H1 (cell line): ENCODE results near the gene SNX21. TPM values are rescaled to one million over a fixed set of nuclear protein-coding genes. Genes with fewer than 3 reads are reported as not detected.

Experiments
- CTCF ChIA-PET: fragments of 300-600 bp; sonication (Branson Sonifier 250); formaldehyde crosslinking; loops from one replicate; lab custom pipeline; 2021; ENCODE audit not compliant: partially characterized antibody; lab: Charles Lee
- POLR2A ChIA-PET: fragments of 300-600 bp; sonication (Branson Sonifier 250); formaldehyde crosslinking; loops from one replicate; lab custom pipeline; 2021; ENCODE audit warnings: inconsistent platforms; ENCODE audit not compliant: partially characterized antibody; lab: Charles Lee
- DNase-seq, 2 experiments: peaks; one replicate each; pipeline versions ENCODE4 v3.0.0 to v3.0.0-alpha.2; 2010 to 2022; ENCODE audit warnings: low spot score in 2 of 2, low read depth in 1 of 2, mixed read lengths in 1 of 2
- FAIRE-seq: peaks from 2 replicates; lab custom pipeline; 2011; peaks lifted over from hg19 to GRCh38; lab: Jason Lieb, UNC
- H2AFZ ChIP-seq: 2 replicates; pipeline ENCODE4 v1.8.1; 2012; ENCODE audit warnings: low read length, inconsistent platforms
- H2AK5ac ChIP-seq: 2 replicates; pipeline ENCODE4 v1.6.1; 2013; ENCODE audit warnings: low read depth, low read length
- H2BK120ac ChIP-seq: replicated peaks from 2 replicates; pipeline ENCODE3; 2013; ENCODE audit warnings: low read depth, low read length, inconsistent platforms
- H2BK12ac ChIP-seq: 2 replicates; pipeline ENCODE4 v1.6.1; 2013; ENCODE audit warnings: low read depth, low read length
- H2BK15ac ChIP-seq: 2 replicates; pipeline ENCODE4 v1.6.1; 2013; ENCODE audit warnings: low read length
- H2BK20ac ChIP-seq: 2 replicates; pipeline ENCODE4 v1.6.1; 2013; ENCODE audit warnings: low read length
- H2BK5ac ChIP-seq: 2 replicates; pipeline ENCODE4 v1.6.1; 2013; ENCODE audit warnings: low read depth, low read length
- H3K14ac ChIP-seq: 2 replicates; pipeline ENCODE4 v1.6.1; 2013; ENCODE audit warnings: inconsistent platforms; ENCODE audit not compliant: insufficient read length
- H3K18ac ChIP-seq: 2 replicates; pipeline ENCODE4 v1.6.1; 2013; ENCODE audit warnings: low read length; ENCODE audit errors: extremely low read depth
- H3K23ac ChIP-seq: 2 replicates; pipeline ENCODE4 v1.6.1; 2013; ENCODE audit warnings: inconsistent platforms; ENCODE audit not compliant: insufficient read length
- H3K23me2 ChIP-seq: 2 replicates; pipeline ENCODE4 v1.6.1; 2013; ENCODE audit warnings: low read depth, low read length
- H3K27ac ChIP-seq: 2 replicates; pipeline ENCODE4 v1.6.1; 2011; ENCODE audit warnings: low read depth, low read length, inconsistent platforms
- H3K27me3 ChIP-seq, 4 experiments: replicated peaks in 1 of 4; 1 replicate in 1 of 4; 2 replicates in 3 of 4; pipeline versions ENCODE4 v1.6.1 to v1.8.1; 2011 to 2013; ENCODE audit warnings: low read length in 3 of 4, mild to moderate bottlenecking in 3 of 4, inconsistent platforms in 2 of 4, mixed read lengths in 2 of 4, moderate library complexity in 1 of 4; ENCODE audit not compliant: control insufficient read depth in 3 of 4, insufficient read depth in 3 of 4; ENCODE audit errors: extremely low read depth in 1 of 4
- H3K36me3 ChIP-seq, 4 experiments: 2 replicates each; pipeline versions ENCODE4 v1.6.1 to v1.8.1; 2011 to 2013; ENCODE audit warnings: mild to moderate bottlenecking in 4 of 4, low read length in 3 of 4, moderate library complexity in 2 of 4, control low read depth in 1 of 4, inconsistent platforms in 1 of 4; ENCODE audit not compliant: insufficient read depth in 4 of 4, control insufficient read depth in 2 of 4
- H3K4ac ChIP-seq: replicated peaks from 2 replicates; pipeline ENCODE3; 2013; ENCODE audit warnings: low read length, low read depth, mixed read lengths, inconsistent platforms; ENCODE audit not compliant: insufficient read length
- H3K4me1 ChIP-seq, 4 experiments: replicated peaks in 1 of 4; 1 replicate in 1 of 4; 2 replicates in 3 of 4; pipeline versions ENCODE4 v1.6.1 to v1.8.1; 2011 to 2013; ENCODE audit warnings: low read length in 3 of 4, inconsistent platforms in 2 of 4, mixed read lengths in 1 of 4; ENCODE audit not compliant: insufficient read depth in 4 of 4, control insufficient read depth in 3 of 4
- H3K4me2 ChIP-seq, 2 experiments: 2 replicates each; pipeline versions ENCODE4 v1.6.1 to v1.8.1; 2011 to 2013; ENCODE audit warnings: low read depth in 2 of 2, low read length in 2 of 2, control low read depth in 1 of 2, inconsistent platforms in 1 of 2, mild to moderate bottlenecking in 1 of 2; ENCODE audit not compliant: insufficient read depth in 1 of 2
- H3K4me3 ChIP-seq, 4 experiments: fragments of 200-600, 300-600 bp in 1 of 4; sonication (generic), shearing (Covaris generic), sonication (Bioruptor Twin) in 1 of 4; 2 replicates each; pipeline versions ENCODE4 v1.5.1 to v1.8.1; 2011 to 2016; ENCODE audit warnings: low read length in 4 of 4, low read depth in 3 of 4, control low read depth in 2 of 4, inconsistent platforms in 2 of 4, mild to moderate bottlenecking in 2 of 4, mixed read lengths in 1 of 4, moderate library complexity in 1 of 4; ENCODE audit not compliant: insufficient read depth in 2 of 4; ENCODE audit errors: extremely low read depth in 1 of 4
- H3K56ac ChIP-seq: replicated peaks from 2 replicates; pipeline ENCODE3; 2013; ENCODE audit warnings: low read depth, mild to moderate bottlenecking, mixed read lengths, low read length, inconsistent platforms; ENCODE audit not compliant: insufficient read length
- H3K79me1 ChIP-seq: 2 replicates; pipeline ENCODE4 v1.6.1; 2013; ENCODE audit warnings: low read depth, low read length, control low read depth
- H3K79me2 ChIP-seq, 2 experiments: 2 replicates each; pipeline versions ENCODE4 v1.6.1 to v1.8.1; 2012 to 2013; ENCODE audit warnings: low read length in 2 of 2, mild to moderate bottlenecking in 2 of 2, inconsistent platforms in 1 of 2; ENCODE audit not compliant: insufficient read depth in 2 of 2, control insufficient read depth in 1 of 2
- H3K9ac ChIP-seq, 4 experiments: replicated peaks in 1 of 4; 1 replicate in 1 of 4; 2 replicates in 3 of 4; pipeline versions ENCODE4 v1.6.1 to v1.8.1; 2011 to 2013; ENCODE audit warnings: low read depth in 3 of 4, low read length in 3 of 4, control low read depth in 2 of 4, mild to moderate bottlenecking in 2 of 4, moderate library complexity in 2 of 4, inconsistent platforms in 1 of 4; ENCODE audit errors: extremely low read depth in 1 of 4
- H3K9me3 ChIP-seq, 2 experiments: 2 replicates each; pipeline versions ENCODE4 v1.6.1 to v1.8.1; 2012 to 2013; ENCODE audit warnings: mild to moderate bottlenecking in 2 of 2, moderate library complexity in 2 of 2, control low read depth in 1 of 2, inconsistent platforms in 1 of 2, low read depth in 1 of 2, low read length in 1 of 2, mixed read lengths in 1 of 2; ENCODE audit not compliant: insufficient read depth in 2 of 2
- H4K20me1 ChIP-seq, 2 experiments: replicated peaks in 1 of 2; 2 replicates each; pipeline versions ENCODE3 to v1.8.1; 2011 to 2013; ENCODE audit warnings: inconsistent platforms in 2 of 2, low read length in 2 of 2, mild to moderate bottlenecking in 1 of 2; ENCODE audit not compliant: insufficient read depth in 2 of 2, control insufficient read depth in 1 of 2
- H4K5ac ChIP-seq: 2 replicates; pipeline ENCODE4 v1.6.1; 2013; ENCODE audit warnings: low read length, low read depth, mixed read lengths, inconsistent platforms; ENCODE audit not compliant: insufficient read length
- H4K8ac ChIP-seq: 2 replicates; pipeline ENCODE4 v1.8.0; 2013; ENCODE audit warnings: mild to moderate bottlenecking, moderate library complexity, low read length, inconsistent platforms; ENCODE audit not compliant: insufficient read depth; ENCODE audit errors: extremely low read depth
- H4K91ac ChIP-seq: replicated peaks from 2 replicates; pipeline ENCODE3; 2013; ENCODE audit warnings: low read length, mixed read lengths, inconsistent platforms; ENCODE audit not compliant: insufficient read length
- CHD2 ChIP-seq: IDR thresholded peaks from 2 replicates; pipeline ENCODE4 v1.6.1; 2012; ENCODE audit warnings: low read length, improper control_type of control experiment
- GABPA ChIP-seq: IDR thresholded peaks from 2 replicates; pipeline ENCODE4 v1.6.1; 2011; ENCODE audit warnings: mild to moderate bottlenecking, low read length, moderate library complexity, borderline replicate concordance; ENCODE audit not compliant: insufficient read depth
- NRF1 ChIP-seq: IDR thresholded peaks from 2 replicates; pipeline ENCODE4 v1.6.1; 2011; ENCODE audit warnings: mild to moderate bottlenecking, low read depth, low read length, improper control_type of control experiment
- SAP30 ChIP-seq: fragments of 300-600 bp; sonication (generic); IDR thresholded peaks from 2 replicates; pipeline ENCODE4 v1.7.1; 2012; ENCODE audit warnings: low read length, moderate library complexity, mild to moderate bottlenecking, inconsistent platforms; ENCODE audit not compliant: insufficient read depth, insufficient replicate concordance
- SIN3A ChIP-seq, 2 experiments: IDR thresholded peaks in 1 of 2; conservative IDR thresholded peaks in 1 of 2; 2 replicates each; pipeline ENCODE4 v1.6.1; 2011 to 2012; ENCODE audit warnings: low read length in 2 of 2, improper control_type of control experiment in 1 of 2, low read depth in 1 of 2, mild to moderate bottlenecking in 1 of 2
- SIRT6 ChIP-seq: IDR thresholded peaks from one replicate; pipeline ENCODE4 v1.7.1; 2012; ENCODE audit warnings: low read length, inconsistent platforms
- SP2 ChIP-seq: IDR thresholded peaks from 2 replicates; pipeline ENCODE4 v1.6.1; 2012; ENCODE audit warnings: mild to moderate bottlenecking, low read length, inconsistent platforms
- TEAD4 ChIP-seq: IDR thresholded peaks from 2 replicates; pipeline ENCODE4 v1.6.1; 2012; ENCODE audit warnings: low read depth, low read length, inconsistent platforms, mixed read lengths
- WGBS, 2 experiments: shearing (Covaris generic) in 1 of 2; methylation state at CpG; one replicate each; pipeline versions ENCODE4 v1.1.6 to v1.1.7; 2013 to 2015; ENCODE audit warnings: low lambda C conversion rate in 2 of 2, mixed read lengths in 2 of 2, inconsistent platforms in 1 of 2, low coverage in 1 of 2, missing lambda C conversion rate in 1 of 2; ENCODE audit not compliant: insufficient replicate concordance in 2 of 2, insufficient coverage in 1 of 2, insufficient read length in 1 of 2; ENCODE audit errors: extremely low coverage in 1 of 2, missing lambda C conversion rate in 1 of 2; 5-methylcytosine and 5-hydroxymethylcytosine counted together
- polyA plus RNA-seq, 7 experiments: library from polyadenylated mRNA; depleted of rRNA in 3 of 7; stranded (reverse) in 5 of 7; unstranded in 2 of 7; fragments of >200 nt in 5 of 7; fragments of 200-250 nt in 2 of 7; gene quantifications; 1 replicate in 5 of 7; 2 replicates in 1 of 7; 4 replicates in 1 of 7; pipeline versions ENCODE4 v1.2.1 to v1.2.3, GENCODE V29; 2011 to 2013; ENCODE audit warnings: missing spikeins in 2 of 7, mixed read lengths in 2 of 7
- total RNA-seq: library from RNA; stranded (reverse); fragmentation: NEBNext Ultra II Directional; extraction: Animal tissue kit (Norgen Biotek cat#: 25700); gene quantifications from 2 replicates; pipeline ENCODE4 v1.2.1, GENCODE V29; 2021
- TF ChIP-seq, protein P1 (sequence below), 3 experiments: IDR thresholded peaks; 1 replicate in 2 of 3; 2 replicates in 1 of 3; pipeline versions ENCODE4 v1.5.1 to v1.6.1; 2011; ENCODE audit warnings: low read length in 3 of 3, mild to moderate bottlenecking in 3 of 3, inconsistent platforms in 2 of 3, low read depth in 1 of 3, moderate library complexity in 1 of 3; ENCODE audit not compliant: insufficient read depth in 1 of 3; ENCODE audit errors: control extremely low read depth in 1 of 3

SNX21 gene
- total and polyA plus RNA-seq, 2 of the 8 experiments (the other 6 are each of a cell fraction or from before 2014, with no cell fraction given): 15.8 to 16.8 TPM

DNA sequence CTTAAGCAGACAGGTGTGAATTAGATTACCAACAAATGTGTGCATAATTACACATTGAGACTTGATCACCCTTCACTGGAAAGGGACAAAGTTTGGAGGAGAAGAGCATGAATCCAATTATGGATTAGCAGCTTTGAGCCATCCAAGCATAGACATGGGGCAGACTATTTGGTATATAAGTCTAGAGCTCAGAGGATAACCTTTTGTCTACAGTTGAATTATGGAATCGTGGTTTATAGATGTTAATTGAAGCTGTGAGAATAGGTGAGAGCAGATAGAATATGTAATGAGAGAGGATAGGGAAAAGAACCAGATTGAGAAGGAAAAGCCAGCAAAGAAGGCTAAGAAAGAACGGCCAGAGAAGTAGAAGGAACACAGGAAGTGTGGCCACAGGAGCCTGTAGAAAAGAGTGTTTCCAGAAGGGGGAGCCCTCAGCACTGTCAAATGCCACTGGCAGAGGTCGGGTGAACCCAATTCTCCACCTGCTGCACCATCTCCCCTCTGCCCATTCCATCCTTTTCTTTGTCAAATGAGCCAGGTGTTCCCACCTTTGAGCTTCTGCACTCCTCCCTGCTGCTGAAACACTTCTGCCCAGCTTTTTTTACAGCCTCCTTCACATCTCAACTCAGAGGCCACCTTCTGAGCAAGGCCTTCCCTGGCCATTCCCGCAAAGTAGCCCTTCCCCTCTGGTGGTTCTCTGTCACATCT is 34.5 kb upstream of the SNX21 start:
- Histone ChIP-seq H3K4me1 (no peaks in the 10 kb centered on the region; a peak in 1 of 7 replicates), H3K9ac (no peak overlapping the region), H4K5ac (no peak overlapping the region), H3K56ac (no peak overlapping the region), H2BK5ac (no peak overlapping the region), H4K91ac (no peak overlapping the region), H3K27ac (no peak overlapping the region), H3K9me3 (no peaks in the 10 kb centered on the region), H3K4me3 (no peak overlapping the region), H3K79me2 (no peaks in the 10 kb centered on the region), H3K18ac (no peak overlapping the region), H2BK20ac (no peak overlapping the region), H3K4ac (no peak overlapping the region), H2AK5ac (no peak overlapping the region), H4K20me1 (peaks cover 0 to 1% of the 10 kb centered on the region in 2 experiments), H2BK120ac (no peak overlapping the region), H3K14ac (no peak overlapping the region), H3K27me3 (no peaks in the 10 kb centered on the region), H2AFZ (no peak overlapping the region), H2BK15ac (no peak overlapping the region), H3K36me3 (peaks cover 5 to 42% (median 24%) of the 10 kb centered on the region in 4 experiments; a peak in 7 of 8 replicates), H3K23me2 (no peaks in the 10 kb centered on the region), H3K4me2 (no peak overlapping the region), H2BK12ac (no peak overlapping the region), H3K79me1 (no peaks in the 10 kb centered on the region), H4K8ac (no peak overlapping the region), H3K23ac (no peak overlapping the region)
- ChIA-PET CTCF (interaction anchor here (0.6 to 4.7 kb wide), 53 partner anchors 8 to 427 kb away, joined by 3 to 21 read pairs (median 4); partner anchors contain the start of genes DNTTIP1, PCIF1, SNX21 and TNNC2), POLR2A (interaction anchor here (0.6 to 10.6 kb wide), 5 partner anchors 10 to 412 kb away, joined by 3 to 90 read pairs (median 4); partner anchors contain the start of gene UBE2C)
- FAIRE-seq: peak; percentile 52
- peak; percentile 36 to 81 for DNase-seq
- 43% methylated on average over 4 of the region's 4 CpGs; no CpG with 5 or more reads in 1 of the 2 experiments for WGBS, 2 experiments
- TF ChIP-seq SAP30 (no peak), GABPA (peak; percentile 53; the same call in 1 of the 2 replicates), SIRT6 (no peak), TEAD4 (0 out of 2 replicates have a peak, but pooled peaks have one; percentile 10), NRF1 (no peak), CHD2 (no peak), SIN3A (conservative IDR thresholded peaks at IDR 0.05 in 1 of 2, IDR thresholded peaks at IDR 0.05 in 1 of 2; ENCODE audit: low read depth in 1 of 2, low read length in 2 of 2) (peak; percentile 61 to 65; a peak in 1 of 4 replicates), SP2 (no peak)
- TF ChIP-seq, protein P1, sequence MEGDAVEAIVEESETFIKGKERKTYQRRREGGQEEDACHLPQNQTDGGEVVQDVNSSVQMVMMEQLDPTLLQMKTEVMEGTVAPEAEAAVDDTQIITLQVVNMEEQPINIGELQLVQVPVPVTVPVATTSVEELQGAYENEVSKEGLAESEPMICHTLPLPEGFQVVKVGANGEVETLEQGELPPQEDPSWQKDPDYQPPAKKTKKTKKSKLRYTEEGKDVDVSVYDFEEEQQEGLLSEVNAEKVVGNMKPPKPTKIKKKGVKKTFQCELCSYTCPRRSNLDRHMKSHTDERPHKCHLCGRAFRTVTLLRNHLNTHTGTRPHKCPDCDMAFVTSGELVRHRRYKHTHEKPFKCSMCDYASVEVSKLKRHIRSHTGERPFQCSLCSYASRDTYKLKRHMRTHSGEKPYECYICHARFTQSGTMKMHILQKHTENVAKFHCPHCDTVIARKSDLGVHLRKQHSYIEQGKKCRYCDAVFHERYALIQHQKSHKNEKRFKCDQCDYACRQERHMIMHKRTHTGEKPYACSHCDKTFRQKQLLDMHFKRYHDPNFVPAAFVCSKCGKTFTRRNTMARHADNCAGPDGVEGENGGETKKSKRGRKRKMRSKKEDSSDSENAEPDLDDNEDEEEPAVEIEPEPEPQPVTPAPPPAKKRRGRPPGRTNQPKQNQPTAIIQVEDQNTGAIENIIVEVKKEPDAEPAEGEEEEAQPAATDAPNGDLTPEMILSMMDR (IDR thresholded peaks at IDR 0.05; ENCODE audit: control extremely low read depth in 1 of 3, insufficient read depth in 1 of 3, low read depth in 1 of 3, low read length in 3 of 3): peak; percentile 67 to 90 (median 82)
